GM12872 (cell line): ENCODE data around the gene SKOR1.
A peak's percentile ranks its signal among the peaks of the same experiment; 100 is the strongest.

Experiments used
- TF ChIP-seq, protein P1 (sequence below): IDR thresholded peaks from 3 replicates; pipeline ENCODE4 v1.5.1; 2011; ENCODE audit warnings: low read depth, mild to moderate bottlenecking, low read length, moderate library complexity; ENCODE audit not compliant: insufficient read depth

Gene SKOR1

DNA sequence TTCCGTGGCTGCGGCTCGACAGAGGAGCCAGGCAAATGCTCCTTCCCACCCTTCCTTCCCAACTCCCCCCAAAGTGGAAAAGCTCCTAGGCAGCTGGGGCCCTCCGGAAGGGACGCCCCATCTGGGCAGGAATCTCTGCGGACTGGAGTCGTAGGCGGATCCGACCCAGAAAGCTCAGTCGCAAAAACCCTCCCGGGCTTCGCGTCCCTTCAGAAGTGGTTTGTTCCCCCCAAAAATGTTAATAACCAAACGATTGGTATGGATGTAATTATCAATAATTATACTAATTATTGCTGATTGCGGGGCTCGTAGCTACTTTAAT lies 10.8 kb downstream of the SKOR1 start:
- TF ChIP-seq, protein P1, sequence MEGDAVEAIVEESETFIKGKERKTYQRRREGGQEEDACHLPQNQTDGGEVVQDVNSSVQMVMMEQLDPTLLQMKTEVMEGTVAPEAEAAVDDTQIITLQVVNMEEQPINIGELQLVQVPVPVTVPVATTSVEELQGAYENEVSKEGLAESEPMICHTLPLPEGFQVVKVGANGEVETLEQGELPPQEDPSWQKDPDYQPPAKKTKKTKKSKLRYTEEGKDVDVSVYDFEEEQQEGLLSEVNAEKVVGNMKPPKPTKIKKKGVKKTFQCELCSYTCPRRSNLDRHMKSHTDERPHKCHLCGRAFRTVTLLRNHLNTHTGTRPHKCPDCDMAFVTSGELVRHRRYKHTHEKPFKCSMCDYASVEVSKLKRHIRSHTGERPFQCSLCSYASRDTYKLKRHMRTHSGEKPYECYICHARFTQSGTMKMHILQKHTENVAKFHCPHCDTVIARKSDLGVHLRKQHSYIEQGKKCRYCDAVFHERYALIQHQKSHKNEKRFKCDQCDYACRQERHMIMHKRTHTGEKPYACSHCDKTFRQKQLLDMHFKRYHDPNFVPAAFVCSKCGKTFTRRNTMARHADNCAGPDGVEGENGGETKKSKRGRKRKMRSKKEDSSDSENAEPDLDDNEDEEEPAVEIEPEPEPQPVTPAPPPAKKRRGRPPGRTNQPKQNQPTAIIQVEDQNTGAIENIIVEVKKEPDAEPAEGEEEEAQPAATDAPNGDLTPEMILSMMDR = no peak

DNA sequence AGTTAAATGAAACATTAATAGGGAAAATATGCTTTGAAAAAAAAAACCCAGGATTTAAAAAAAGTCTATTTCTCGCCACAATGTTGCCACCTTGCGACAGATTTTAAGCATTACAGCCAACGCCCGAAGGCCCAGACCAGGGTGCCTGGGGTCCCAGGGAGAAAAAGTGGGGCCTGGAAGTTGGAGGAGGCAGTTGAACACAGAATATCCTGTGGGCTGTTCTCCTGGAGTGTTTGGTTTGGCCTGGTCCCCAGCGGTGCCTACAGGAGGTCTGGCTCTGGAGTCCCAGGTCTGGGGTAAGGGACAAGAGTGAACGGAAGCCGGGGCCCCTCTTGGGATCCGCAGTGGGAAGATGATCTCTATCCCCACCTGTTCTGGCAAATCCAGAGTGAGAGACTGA lies 11.2 kb downstream of the SKOR1 start:
- TF ChIP-seq, protein P1 = peak; percentile 62

DNA sequence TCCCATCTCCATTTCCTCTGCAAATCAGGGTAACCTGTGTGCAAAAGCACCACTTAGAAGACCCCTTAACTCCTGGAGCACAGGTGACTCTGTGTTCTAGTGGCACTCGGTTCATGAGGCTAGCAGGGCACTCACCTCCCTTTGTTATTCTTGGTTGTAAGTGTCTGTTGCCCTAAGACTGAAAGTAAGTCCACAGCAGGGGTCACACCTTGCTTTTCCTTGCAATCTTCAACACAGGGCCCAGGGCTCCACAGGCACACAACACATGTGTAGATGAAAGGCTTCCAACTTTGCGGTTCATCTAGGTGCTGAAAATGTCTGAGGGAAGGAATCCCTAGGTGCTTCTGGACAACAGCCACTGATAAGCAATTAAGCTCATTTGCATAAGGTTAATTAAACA lies 11.6 kb downstream of the SKOR1 start:
- TF ChIP-seq, protein P1 = no peak

DNA sequence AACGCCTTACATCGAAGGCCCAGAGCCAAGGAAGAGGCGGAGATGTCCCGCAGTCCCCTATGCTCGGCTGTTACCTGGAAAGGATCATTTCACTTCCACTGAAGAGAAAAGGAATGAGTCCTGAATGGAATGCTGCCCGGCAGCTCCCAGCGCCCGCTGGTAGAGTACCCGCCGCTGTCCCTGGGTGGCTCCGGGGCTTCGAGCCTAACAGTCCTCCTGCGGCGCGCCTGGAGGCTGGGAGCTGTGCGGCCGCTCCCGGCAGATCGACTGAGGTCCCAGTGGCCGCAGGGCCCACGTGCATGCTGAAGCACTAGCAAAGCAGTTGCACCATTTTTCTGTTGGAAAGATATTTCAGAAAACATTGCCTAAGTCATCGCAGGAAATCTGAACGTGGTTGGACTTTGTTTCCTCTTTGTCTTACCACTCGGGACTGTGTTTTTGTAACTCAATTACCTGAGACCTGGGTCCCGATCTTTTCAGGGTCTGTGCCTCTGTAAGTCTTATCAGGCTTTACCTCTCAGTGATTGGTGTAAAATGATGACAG lies 13.6 kb downstream of the SKOR1 start:
- TF ChIP-seq, protein P1 = no peak

DNA sequence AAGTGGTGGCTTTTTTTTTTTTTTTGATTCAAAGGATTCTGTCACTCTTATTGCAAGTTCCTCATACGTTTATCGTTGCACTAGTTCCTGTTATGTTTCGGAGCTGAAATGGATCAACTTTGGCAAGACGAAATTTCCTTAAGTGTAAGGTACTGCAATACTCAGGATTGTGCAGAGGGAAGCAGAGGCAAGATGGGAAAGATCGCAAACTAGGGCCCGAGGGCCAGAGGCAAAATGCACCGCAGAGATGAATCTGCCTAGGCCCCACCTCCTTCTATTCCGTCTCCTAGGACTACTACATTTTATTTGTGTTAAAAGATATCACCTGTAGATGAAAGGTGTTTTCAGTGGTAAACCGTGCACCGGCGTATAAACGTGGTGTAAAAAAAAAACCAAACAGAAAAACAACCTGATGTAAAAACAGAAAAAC lies 14.2 kb downstream of the SKOR1 start:
- TF ChIP-seq, protein P1 = no peak

DNA sequence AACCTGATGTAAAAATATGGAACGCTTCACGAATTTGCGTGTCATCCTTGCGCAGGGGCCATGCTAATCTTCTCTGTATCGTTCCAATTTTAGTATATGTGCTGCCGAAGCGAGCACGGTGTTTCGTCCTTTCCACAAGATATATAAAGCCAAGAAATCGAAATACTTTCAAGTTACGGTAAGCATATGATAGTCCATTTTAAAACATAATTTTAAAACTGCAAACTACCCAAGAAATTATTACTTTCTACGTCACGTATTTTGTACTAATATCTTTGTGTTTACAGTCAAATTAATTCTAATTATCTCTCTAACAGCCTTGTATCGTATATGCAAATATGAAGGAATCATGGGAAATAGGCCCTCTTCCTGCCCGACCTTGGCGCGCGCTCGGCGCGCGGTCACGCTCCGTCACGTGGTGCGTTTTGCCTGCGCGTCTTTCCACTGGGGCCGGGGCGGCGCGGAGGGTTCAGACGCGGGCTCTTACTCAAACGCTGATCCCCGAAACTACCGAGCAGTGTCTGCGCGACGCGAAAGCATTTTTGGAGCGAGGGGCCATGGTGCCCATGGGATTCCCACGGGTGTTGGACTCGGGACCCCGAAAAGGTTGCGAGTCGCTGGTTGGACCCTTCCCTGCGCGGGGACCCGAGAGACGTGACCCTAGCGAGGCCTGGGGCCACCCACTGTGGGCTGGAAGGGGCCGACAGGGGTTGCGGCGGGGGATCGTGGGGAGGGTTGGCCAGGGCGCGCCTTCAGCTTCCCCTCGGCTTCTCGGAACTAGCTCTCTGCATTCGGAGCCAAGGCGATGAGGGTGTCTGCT lies 14.8 kb downstream of the SKOR1 start, which contains the start of gene RNU6-1:
Gene RNU6-1, minus strand, starts transcription at position 117 of the 820 bp plus-strand sequence.
- TF ChIP-seq, protein P1 = no peak

DNA sequence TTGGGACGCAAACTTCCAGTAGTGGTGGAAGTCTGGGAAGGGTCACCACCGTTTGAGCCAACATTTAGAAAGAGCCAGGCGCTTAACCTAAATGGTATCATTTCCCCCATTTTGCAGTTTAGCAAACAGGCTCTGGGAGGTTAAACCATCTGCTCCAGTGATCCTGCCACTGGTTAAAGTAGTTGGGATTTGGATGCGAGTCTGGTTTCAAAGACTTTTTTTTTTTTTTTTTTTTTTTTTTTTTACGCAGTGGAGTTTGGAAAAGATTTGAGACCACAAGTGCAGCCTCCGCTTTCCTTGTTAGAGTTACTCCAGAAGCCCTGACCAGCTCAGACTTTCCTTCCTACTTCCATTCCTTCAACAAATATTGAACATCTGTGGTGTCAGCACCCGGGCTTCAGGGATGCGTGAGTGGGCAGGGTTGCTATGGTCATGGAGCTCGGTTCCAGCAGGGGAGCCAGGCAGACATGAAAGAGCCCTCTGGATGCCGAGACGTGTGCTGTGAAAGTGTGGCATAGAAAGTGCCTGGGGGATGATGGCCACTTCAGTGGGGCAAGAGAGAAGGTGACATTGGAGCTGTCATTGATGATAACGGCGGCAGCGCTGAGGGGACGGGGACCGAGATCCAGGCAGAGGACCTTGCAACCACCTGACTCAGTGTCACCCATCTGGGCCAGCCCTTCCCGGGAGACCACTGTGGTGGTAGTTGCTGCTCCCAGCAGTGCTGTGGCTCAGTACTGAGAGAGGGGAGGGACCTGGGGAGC lies 15.6 kb downstream of the SKOR1 start:
- TF ChIP-seq, protein P1 = no peak
